Left lung (tissue), 10 donors: ENCODE data around the gene PYGM. TPM values are rescaled to one million over a fixed set of nuclear protein-coding genes. Genes with fewer than 3 reads are reported as not detected.

Experiments
- ATAC-seq: fragments of 200-7000 bp; cut with Tn5 transposase; one replicate; pipeline ENCODE4 v1.9.1; 2020; ENCODE audit warnings: moderate library complexity
- DNase-seq, 4 donors: peaks; one replicate each; pipeline ENCODE4 v3.0.0-alpha.2; 2013 to 2020
- H3K27ac ChIP-seq, 2 donors: fragments of 200-600 bp; sonication (generic) in 1 of 2; one replicate each; pipeline versions ENCODE4 v1.5.0 to v1.8.0; 2020 to 2021
- H3K27me3 ChIP-seq, 2 donors: fragments of 200-600 bp; sonication (generic) in 1 of 2; one replicate each; pipeline versions ENCODE4 v1.5.0 to v1.8.0; 2020 to 2021
- H3K36me3 ChIP-seq, 2 donors: fragments of 200-600 bp; sonication (generic) in 1 of 2; one replicate each; pipeline versions ENCODE4 v1.5.0 to v1.8.0; 2020 to 2021
- H3K4me1 ChIP-seq, 2 donors: fragments of 200-600 bp; one replicate each; pipeline ENCODE4 v1.8.0; 2021
- H3K4me3 ChIP-seq, 2 donors: fragments of 200-600 bp; sonication (generic) in 1 of 2; one replicate each; pipeline versions ENCODE4 v1.5.0 to v1.8.0; 2020 to 2021; ENCODE audit warnings: mild to moderate bottlenecking in 1 of 2
- H3K9me3 ChIP-seq, 2 donors: fragments of 200-600 bp; sonication (generic) in 1 of 2; one replicate each; pipeline versions ENCODE4 v1.5.0 to v1.8.0; 2020 to 2021
- intact Hi-C, 2 donors: fragments of 100-400 bp; cut with DNase I; formaldehyde crosslinking; loops; one replicate each; pipeline versions ENCODE4 v1.11.2 to v1.14.2; 2022
- polyA plus RNA-seq, 6 donors: library from polyadenylated mRNA; unstranded; fragments of 120-200 nt; gene quantifications; one replicate each; pipeline ENCODE4 v1.2.1, GENCODE V29; 2013; ENCODE audit not compliant: insufficient read length in 6 of 6
- total RNA-seq, 2 donors: library from RNA; stranded (reverse); fragmentation: NEBNext Ultra II Directional; extraction: Animal tissue kit (Norgen Biotek cat#: 25700); gene quantifications; one replicate each; pipeline ENCODE4 v1.2.1, GENCODE V29; 2021
- TF ChIP-seq, protein P1 (sequence below), 2 donors: fragments of 200-600 bp; sonication (generic) in 1 of 2; IDR thresholded peaks; one replicate each; pipeline versions ENCODE4 v1.5.0 to v1.8.0; 2021; ENCODE audit warnings: antibody characterized with exemption in 2 of 2
- donor health status: DM: no; HTN: yes; CAD: no.
- donor health status: DM: no; HTN: no; CAD: no.

The PYGM gene
- total and polyA plus RNA-seq, 8 donors: 1.3 to 4.4 (median 3.5) TPM

DNA sequence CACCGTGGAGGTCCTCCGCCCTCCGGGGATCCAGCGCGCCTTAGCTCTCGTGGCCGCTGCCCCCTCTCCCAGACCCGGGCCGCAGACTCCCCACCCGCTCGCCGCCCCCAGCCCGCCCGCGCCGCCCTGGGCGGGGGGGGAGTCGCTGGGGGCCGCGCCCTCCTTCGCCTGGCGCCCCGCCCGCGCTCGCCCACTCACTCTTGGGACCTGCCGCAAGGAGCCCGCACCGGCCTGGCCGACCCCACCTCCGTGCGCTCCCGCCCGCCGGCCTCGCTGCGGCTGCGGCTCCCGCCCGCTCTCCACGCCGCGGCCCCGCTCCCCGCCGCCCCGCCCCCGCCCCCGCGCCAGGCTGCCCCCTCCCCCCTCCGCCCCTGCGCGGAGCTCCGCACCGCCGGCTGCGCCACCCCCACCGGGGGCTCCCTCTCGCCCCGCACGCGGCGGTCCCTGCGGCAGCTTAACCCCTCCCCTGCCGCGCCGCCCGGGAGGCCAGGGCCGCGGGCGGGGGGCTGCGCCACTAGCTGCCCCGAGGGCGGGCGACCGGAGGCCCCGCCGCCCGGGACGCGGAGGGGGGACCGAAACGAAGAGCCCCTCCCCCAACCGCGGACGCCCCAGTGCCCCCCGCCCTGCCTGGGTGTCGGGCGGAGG is 15.1 kb downstream of the PYGM start:
- Histone ChIP-seq H3K36me3 (peaks cover 0 to 9% of the 10 kb centered on the region in 2 donors), H3K27me3 (peaks cover 5 to 60% of the 10 kb centered on the region in 2 donors), H3K9me3 (no peaks in the 10 kb centered on the region), H3K4me3 (peak overlapping the region; percentile 43 to 59), H3K27ac (peak overlapping the region; percentile 88 to 99), H3K4me1 (peaks cover 27 to 53% of the 10 kb centered on the region in 2 donors)
- intact Hi-C loops: no loop called here
- TF ChIP-seq, protein P1, sequence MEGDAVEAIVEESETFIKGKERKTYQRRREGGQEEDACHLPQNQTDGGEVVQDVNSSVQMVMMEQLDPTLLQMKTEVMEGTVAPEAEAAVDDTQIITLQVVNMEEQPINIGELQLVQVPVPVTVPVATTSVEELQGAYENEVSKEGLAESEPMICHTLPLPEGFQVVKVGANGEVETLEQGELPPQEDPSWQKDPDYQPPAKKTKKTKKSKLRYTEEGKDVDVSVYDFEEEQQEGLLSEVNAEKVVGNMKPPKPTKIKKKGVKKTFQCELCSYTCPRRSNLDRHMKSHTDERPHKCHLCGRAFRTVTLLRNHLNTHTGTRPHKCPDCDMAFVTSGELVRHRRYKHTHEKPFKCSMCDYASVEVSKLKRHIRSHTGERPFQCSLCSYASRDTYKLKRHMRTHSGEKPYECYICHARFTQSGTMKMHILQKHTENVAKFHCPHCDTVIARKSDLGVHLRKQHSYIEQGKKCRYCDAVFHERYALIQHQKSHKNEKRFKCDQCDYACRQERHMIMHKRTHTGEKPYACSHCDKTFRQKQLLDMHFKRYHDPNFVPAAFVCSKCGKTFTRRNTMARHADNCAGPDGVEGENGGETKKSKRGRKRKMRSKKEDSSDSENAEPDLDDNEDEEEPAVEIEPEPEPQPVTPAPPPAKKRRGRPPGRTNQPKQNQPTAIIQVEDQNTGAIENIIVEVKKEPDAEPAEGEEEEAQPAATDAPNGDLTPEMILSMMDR (IDR thresholded peaks at IDR 0.05): no peak
- ATAC-seq (no peak), DNase-seq (peak in 1 of 4 donors; percentile 83)

DNA sequence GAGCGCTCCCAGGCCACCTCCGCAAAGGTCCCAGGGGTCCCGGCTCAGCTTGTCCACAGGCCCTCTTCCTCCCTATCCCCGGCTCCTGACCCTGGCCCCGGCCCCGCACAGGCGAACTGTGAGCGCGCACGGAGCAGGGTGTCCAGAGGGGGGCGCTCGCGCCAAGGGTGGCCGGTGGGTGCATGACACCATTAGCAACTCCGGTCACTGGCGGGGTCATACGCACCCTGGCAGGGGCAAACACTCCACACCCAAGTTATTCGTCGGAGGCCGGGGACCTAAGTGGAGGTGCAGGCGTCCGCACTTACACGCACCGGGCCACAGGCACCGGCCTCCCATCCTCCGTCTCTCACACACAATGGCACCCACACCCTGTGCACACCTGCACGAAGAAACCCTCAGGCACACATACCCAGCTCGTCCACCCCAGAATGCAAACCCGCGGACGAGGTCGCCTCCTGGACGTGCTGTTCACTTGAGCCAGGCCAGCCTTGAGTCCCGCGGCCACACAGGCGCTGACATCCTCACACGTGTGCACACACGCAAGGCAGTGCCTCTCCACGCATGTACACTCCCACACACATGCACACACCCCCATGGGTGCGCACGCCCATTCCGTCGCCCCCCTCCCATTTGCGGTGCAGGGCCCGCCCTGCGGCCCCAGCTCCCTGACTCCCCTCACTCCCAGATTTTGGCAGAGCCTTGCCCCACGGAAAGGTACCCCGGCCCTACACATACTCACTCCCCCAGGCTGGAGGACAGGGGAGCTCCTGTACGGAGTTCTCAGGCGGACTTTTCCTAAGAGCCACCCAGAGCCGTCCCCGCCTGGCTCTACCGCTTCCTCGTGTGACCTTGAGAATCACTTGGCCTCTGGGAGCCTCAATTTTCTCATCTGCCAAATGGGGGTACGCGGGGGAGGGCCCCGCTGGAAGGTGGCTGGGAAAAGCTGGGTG is 15.9 kb downstream of the PYGM start, which contains the start of gene RASGRP2:
RASGRP2 (minus strand) TSS at position 552 of the 953 bp plus-strand sequence. CDS start 1,276 bp downstream, outside the sequence.
- intact Hi-C loops: no loop called here
- TF ChIP-seq, protein P1 (IDR thresholded peaks at IDR 0.05): peak; percentile 58 to 63
- Histone ChIP-seq H3K4me1 (peaks cover 27 to 53% of the 10 kb centered on the region in 2 donors), H3K4me3 (peak within 1 kb of the TSS; percentile 43 to 59), H3K27ac (peak within 1 kb of the TSS; percentile 88 to 99), H3K27me3 (peaks cover 5 to 60% of the 10 kb centered on the region in 2 donors), H3K9me3 (no peaks in the 10 kb centered on the region), H3K36me3 (peaks cover 0 to 17% of the 10 kb centered on the region in 2 donors)
- DNase-seq (peak; percentile 24 to 97 (median 54)), ATAC-seq (peak; percentile 60)

DNA sequence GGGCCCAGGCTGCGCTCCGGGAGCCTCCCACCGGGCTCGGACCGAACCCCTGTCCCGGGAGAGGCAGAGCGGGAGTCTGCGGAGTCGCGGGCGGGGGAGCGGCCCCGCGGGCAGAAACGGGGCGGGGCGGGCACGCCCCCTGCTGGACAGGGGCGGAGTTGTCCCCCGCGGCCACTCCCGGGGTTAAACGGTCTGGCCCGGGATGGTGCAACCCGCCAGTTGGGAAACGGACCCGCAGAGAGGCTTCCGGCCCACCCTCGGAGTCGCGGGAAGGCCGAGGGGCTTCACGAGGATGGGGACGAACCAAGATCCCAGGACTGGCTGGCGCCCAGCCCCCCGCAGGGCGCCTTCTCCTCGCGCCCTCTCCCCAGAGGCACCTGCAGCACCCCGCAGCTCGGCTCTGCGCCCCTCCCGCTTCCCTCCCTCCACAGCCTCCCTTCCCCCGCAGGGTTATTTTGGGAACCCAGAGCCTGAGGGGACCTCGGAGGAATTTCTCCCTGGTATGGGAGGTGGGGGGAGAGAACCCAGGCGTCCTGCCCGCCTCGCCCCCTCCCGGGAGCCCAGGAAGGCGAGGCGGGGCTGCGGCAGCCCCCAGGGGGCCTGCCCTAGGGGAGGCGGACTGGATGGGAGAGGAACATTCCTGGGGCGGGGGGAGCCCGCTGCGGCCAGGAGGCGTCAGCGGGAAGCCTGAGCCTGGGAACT is 16.7 kb downstream of the PYGM start:
- TF ChIP-seq, protein P1 (IDR thresholded peaks at IDR 0.05): peak; percentile 82 to 93
- Histone ChIP-seq H3K4me1 (peaks cover 27 to 53% of the 10 kb centered on the region in 2 donors), H3K4me3 (peak overlapping the region; percentile 43 to 59), H3K27ac (peak overlapping the region; percentile 40 to 99), H3K9me3 (no peaks in the 10 kb centered on the region), H3K27me3 (peaks cover 5 to 60% of the 10 kb centered on the region in 2 donors), H3K36me3 (peaks cover 0 to 24% of the 10 kb centered on the region in 2 donors)
- intact Hi-C loops: no loop called here
- ATAC-seq (peak; percentile 81), DNase-seq (peak; percentile 27 to 98 (median 68))

DNA sequence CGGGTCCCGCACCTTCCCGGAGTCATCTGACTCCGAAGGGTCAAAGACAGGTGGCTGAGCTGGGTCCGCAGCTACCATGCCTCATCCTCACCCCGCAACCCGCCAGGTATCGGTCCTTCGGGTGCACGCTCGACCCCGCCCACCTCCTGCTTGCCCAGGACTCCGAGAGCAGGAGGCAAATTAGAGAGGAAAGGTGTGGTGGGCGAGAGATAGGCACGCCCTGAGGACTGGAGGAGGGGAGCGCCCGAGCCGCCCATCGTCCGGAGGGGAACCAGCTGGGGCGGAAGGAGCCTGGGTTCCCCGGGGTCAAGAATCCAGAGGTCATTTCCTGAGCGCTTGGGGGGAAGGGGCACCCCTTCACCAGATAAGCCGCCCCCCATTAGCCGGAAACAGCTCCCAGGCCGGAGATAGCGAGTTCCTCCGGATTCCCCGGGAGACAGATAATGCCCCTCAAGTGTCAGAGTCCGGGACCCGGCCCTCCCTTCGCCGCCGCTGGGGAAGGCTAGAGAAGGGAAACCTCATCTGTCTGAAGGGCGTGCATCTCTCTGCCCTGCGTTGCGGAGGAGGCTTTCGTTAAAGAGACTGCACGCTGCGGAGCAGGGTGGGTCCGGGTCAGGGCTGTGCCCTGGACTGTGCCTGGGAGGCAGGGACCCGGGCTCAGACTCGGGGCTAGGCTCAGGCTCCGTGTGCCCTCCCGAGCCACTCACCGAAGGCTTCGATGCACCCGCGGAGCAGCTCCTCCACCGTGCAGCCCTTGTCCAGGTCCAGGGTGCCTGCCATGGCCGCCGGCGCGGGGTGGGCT is 17.5 kb downstream of the PYGM start:
- peak overlapping the region; percentile 43 to 59 for H3K4me3 ChIP-seq
- no peaks in the 10 kb centered on the region for H3K9me3 ChIP-seq
- TF ChIP-seq, protein P1 (IDR thresholded peaks at IDR 0.05): no peak
- ATAC-seq: peak; percentile 4
- intact Hi-C loops: no loop called here
- peaks cover 0 to 29% of the 10 kb centered on the region in 2 donors for H3K36me3 ChIP-seq
- peaks cover 27 to 53% of the 10 kb centered on the region in 2 donors for H3K4me1 ChIP-seq
- peak overlapping the region in 1 of 2 donors; percentile 99 for H3K27ac ChIP-seq
- peak in 2 of 4 donors; percentile 13 to 85 for DNase-seq
- H3K27me3 ChIP-seq: peaks cover 5 to 60% of the 10 kb centered on the region in 2 donors
